ENCODE data around the gene USP15.

USP15 gene

DNA sequence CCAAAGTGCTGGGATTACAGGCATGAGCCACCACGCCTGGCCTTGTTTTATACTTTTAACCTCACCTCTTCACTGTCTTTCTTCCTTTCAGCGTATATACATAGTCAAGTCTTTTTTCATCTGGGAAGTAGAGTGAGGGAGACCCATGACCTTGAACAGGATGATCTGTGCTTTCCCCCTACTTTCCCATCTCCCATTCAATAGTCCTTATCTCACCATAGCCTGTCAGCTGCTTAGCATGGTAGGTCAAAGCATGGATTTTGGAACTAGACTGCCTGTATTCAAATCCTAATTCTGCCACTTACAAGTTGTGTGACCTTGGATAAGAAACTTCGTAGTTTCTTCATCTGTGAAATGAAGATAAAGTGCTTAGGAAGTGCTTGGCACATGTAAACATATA, 110.0 kb downstream of the USP15 start:
- no peak for DNase-seq (ENCODE audit: low spot score)

DNA sequence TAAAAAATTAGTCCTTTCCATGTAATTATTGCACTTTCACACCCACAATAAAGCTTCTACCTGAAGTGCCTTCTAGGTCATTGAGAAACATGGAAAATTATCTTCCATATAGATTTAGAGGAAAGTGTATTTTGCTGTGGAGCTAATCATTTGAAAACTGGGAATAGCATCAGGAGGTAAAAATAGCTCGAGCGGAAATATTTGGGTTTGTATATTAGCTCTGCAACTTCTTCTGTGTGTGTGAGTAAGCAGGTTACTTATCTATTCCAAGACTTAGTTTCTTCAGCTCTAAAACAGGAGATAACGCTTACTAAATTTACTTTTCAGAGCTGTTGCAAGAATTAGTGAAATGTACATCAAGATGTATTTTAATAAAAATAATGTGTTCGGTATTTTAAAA, 111.5 kb downstream of the USP15 start:
- DNase-seq (ENCODE audit: low spot score): no peak

DNA sequence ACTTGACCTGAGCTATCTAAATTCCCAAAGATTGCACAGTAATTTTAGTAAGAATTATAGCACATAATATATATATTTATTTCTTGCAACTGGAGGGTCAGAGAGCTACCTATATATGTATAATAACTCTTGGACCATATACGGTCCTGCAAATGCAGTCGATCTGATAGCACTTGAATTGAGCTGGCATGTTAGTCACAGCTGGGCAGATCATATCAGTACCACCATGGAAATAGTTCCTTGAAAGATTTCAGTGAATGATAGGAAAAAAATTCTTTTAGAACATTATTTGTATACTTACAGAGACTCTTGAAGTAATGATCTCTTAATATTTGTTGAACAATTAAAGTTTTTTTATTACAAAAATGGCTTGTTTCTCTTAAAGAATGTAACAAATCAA, 111.9 kb downstream of the USP15 start:
- DNase-seq (ENCODE audit: low spot score): no peak

DNA sequence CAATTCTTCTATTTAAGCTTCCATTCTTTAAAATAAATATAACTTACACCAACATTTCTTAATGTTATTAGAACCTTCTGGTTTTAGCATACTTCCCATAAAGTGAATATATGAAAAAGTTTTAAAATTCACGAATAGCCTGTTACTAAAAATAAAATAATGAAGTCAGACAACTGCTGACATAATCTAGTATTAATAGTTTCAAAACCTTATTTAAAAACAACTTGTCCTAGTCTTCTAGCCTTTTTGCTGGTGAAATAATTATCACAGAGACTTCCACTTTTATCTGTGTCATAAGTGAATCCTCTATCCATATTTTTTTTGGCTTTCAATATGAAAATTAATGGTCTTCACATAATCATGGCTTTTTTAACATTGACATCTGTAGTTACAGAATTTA, 112.6 kb downstream of the USP15 start:
- DNase-seq (ENCODE audit: low spot score): no peak

DNA sequence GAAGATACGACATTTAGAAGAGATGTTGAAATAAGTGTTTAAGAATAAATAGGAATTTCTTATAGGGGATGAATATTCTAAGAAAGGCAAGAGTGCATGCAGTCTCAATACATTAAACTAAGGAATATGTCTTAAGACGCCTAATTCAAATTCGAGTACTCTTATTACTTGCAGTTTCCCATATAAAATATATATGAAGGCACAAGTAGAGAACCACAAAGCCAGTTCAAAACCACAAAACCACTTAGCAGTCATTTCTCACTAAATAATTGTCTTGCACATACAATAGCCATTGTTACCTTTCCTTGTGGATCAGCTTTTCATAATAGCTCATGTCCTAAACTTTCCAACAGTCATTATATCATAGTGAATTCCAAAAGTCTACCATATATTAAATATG, 115.4 kb downstream of the USP15 start:
- no peak for DNase-seq (ENCODE audit: low spot score)

DNA sequence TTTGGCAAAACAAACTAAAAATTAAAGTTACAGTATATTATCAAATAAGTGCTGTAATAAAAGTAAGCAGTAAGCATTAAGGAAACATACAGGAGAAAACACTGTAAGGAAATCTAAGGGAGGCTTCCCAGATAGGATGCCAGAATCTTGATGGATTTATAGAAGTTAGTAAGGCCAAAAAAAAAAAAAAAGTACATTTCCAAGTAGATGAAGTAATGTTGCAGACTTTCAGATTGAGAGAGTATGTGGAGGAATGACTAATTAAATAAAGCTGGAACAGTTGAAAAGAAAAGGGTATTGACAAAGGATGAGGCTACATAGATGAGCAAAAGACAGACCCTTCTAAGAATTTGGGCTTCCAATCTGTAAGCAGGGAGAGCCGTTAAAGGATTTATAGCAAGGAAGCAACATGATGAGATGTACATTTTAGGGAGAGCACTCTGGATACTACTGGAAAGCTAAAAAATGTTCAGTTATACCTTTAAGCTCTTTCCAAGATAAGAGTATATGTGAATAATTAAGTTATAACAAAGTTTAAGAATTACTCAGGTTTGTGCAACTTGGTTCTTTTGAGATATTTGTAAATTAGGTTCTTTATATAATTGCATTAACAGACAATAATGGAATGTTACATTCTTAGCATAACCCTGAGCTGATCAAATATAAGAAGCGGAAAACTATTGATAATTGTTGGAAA, 119.0 kb downstream of the USP15 start:
- no peak for DNase-seq (ENCODE audit: low spot score)

DNA sequence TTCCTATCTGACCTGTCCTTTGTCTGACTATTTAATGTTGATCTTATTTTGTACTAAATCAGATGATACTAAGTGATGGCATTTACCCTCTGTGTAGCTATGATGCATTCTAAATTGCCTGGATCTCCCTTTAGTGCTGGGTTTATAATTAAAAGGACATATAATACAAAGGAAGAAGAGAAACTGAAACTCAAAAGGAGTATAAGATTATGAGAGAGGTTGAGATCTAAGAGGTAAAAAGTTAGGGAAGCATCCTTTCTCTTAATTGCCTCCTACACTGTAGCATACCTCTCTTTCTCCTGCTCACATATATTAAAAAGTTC, 119.5 kb downstream of the USP15 start:
- DNase-seq (ENCODE audit: low spot score): no peak

DNA sequence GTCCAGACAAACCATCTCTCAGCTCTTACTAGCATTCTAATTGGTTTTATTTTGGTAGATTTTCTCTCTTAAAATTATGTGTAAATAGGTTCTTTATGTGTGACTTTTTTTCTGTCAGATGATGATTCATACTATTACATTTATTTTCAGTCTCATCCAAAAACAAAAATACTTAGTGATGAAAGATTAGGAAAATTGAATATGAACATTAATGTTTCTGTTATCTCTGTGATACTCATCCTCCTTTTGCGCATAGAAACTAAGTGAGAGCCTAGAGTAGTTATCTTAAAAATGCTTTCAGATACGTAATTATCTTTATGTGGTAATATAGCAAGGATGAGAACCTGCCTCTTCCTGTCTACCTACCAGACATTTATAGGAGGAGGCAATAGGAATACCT, 122.3 kb downstream of the USP15 start:
- DNase-seq (ENCODE audit: low spot score): no peak

DNA sequence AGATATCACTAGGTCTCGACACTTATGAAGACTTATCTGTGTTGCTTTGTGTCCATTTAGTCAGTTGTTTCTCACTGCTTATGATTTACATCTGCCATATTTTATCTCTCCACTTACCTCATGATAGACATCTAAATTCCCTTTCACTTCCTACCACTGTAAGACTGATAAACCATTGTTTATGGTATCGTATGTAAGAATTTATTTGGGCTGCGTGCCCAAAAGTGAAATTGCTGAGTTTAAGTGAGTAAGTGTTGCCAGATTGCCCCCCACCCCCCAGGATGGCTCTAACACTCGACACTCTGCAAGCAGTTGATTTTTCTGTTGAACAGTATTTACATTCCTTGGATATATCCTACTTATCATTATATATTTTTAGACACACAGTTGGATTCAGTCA, 136.5 kb downstream of the USP15 start:
- no peak for DNase-seq (ENCODE audit: low spot score)

DNA sequence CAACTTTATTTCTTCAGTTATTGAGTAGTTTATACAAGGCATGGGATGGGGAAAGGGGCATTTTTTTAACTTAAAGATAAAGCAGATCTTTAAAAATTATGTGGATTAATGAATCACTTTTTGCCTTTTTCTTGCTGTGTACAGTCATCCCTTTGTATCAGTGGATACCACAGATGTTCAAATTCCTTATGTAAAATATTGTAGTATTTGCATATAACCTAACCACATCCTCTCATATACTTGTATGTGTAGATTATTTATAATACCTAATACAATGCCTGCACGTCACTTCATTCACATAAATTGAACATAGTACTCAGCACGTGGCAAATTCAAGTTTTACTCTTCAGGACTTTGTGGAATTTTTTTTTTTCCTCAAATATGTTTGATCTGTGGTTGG, 139.9 kb downstream of the USP15 start:
- no peak for DNase-seq (ENCODE audit: low spot score)

DNA sequence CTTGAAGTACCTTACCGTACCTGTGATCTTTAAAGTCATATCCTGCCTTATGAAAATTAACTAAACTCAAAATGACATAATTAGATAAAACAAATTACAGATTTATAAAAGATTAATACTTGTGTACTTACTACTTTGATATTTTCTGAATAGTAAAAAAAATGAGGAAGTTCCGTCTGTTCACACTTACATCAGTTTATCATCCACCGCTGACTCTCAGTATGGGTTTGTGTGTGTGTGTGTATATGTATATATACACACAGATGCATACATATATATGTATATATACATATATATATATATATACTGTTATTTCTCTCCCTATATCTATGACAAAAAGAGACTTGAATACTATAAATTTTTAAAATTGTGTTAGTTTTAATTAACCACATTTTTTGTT, 141.4 kb downstream of the USP15 start:
- DNase-seq (ENCODE audit: low spot score): no peak

DNA sequence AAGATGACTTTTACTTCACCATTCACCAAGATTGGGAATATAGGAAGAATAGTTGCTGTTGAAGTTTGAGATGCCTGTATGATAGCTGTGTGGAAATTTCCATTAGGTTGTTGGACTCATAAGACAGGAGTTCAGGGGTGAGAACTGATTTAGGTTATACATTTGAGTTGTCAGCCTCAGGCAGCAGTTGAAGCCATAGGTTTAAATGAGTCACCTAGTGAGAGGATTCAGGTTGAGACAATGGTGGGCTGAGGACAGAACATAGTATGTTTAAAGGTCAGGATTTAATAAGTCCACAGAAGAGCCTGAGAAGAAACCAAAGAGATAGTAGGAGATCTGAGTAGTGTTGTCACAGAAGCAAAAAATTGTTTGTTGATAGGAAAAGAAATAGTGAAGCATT, 142.8 kb downstream of the USP15 start:
- DNase-seq (ENCODE audit: low spot score): no peak

DNA sequence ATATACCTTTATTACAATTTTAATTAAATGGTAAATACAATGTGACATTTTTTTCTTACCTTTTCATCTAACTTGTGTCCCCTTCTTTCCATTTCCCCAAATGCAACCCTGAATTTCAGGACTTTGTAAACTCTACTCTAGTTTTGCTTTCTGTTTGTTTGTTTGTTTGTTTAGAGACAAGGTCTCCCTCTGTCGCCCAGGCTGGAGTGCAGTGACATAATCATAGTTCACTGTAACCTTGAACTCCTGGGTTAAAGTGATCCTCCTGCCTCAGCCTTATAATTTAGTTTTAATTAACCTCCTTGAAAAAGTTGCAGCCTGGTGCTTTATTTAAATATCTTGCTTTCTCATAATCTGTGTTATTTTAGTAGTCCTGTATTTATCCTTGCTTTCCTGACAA, 147.4 kb downstream of the USP15 start:
- DNase-seq (ENCODE audit: low spot score): no peak

DNA sequence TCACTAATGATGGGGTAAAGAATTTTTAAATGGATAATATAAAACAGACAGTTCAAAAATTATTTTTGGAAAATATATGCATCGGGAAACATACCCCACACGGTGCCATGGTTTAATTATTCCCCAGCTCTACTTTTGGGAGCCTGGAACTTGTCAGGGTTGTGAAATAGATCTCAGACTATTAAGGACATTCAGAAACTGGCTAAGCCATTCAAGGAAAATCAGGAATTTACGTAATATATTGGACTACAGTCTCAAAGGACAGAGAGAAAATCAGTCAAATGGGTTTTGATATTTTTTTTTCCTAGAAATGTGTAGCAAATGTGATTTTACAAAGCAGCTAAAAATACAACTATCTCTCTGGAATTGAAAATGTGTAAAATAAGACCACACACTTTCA, 148.9 kb downstream of the USP15 start:
- DNase-seq (ENCODE audit: low spot score): no peak

DNA sequence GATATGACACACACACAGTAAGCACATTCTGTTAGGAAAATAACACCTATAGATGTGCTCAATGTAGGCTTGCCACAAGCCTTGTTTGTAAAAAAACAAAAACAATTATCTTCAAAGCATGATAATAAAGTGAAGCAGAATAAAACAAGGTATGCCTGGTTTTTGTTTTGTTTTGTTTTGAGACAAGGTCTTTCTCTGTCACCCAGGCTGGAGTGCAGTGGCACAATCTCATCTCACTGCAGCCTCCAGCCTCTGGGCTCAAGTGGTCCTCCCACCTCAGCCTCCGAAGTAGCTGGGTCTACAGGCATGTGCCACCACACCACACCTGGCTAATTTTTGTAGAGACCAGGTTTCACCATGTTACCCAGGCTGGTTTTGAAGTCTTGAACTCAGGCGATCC, 154.0 kb downstream of the USP15 start:
- no peak for DNase-seq (ENCODE audit: low spot score)

DNA sequence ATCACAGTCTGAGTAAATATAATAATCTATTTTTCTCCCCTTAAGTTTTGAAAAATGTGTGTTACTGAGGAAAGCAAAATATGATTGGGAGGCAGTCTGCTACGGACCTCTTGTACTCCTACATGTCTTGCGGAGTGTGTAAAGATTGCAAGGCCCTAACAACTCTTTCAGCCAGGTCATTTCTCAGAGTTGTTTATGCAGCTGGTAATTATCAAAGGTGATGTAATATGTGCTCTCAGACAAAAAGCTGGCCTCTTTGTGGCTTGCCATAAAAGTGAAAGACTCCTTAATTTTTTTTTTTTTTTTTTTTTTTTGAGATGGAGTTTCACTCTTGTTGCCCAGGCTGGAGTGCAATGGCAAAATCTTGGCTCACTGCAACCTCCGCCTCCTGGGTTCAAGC, 165.9 kb downstream of the USP15 start:
- DNase-seq (ENCODE audit: low spot score): no peak

DNA sequence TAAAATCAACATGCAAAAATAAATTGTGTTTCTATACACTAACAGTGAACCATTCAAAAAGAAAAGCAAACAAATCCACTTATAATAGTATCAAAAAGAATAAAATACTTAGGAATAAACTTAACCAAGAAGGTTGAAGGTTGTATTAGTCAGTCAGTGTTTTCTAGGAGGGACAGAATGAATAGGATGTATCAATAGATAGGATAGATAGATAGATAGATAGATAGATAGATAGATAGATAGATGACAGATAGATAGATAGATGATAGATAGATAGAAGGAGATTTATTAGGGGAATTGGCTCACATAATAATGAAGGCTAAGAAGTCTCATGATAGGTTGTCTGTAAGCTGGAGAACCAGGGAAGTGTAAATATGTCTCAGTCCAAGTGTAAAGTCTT, 169.3 kb downstream of the USP15 start:
- DNase-seq (ENCODE audit: low spot score): no peak

DNA sequence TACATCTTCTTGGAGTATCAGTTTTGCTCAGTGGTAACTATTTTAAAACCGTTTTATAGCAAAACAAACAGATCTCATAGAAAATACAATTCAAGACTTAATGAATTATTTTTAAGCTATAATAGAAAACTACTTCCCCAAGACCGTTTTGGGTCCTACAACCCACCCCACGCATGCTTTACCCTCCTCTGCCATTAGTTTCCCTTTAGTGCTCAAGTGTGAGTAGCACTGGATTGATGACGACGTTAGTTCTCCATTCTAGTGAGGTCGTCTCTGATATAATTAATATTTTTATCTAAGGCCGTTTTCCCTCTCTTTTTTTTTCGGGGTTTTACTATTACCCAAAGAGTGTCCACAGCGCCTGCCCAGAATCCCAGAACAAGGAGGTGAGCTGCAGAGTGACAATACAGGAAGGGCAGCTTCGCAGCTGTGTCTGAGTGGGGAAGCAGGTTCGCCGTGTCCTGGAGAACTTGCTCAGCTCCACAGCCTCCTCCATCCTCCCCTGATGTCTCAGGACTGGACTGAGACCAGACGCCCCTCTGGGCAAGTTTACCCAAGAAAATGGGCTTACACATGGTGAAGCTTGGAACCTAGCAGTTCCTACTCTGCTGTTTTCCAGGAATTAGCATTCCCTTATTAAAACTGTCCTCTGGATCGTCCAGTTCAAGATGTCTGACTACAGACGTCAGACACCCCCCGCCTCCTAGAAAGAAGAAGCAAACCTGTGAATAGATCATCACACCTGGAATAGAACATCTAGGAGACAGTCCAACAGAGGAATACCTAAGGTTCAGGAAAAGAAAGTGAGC, 174.5 kb downstream of the USP15 start:
- no peak for DNase-seq (ENCODE audit: low spot score)

DNA sequence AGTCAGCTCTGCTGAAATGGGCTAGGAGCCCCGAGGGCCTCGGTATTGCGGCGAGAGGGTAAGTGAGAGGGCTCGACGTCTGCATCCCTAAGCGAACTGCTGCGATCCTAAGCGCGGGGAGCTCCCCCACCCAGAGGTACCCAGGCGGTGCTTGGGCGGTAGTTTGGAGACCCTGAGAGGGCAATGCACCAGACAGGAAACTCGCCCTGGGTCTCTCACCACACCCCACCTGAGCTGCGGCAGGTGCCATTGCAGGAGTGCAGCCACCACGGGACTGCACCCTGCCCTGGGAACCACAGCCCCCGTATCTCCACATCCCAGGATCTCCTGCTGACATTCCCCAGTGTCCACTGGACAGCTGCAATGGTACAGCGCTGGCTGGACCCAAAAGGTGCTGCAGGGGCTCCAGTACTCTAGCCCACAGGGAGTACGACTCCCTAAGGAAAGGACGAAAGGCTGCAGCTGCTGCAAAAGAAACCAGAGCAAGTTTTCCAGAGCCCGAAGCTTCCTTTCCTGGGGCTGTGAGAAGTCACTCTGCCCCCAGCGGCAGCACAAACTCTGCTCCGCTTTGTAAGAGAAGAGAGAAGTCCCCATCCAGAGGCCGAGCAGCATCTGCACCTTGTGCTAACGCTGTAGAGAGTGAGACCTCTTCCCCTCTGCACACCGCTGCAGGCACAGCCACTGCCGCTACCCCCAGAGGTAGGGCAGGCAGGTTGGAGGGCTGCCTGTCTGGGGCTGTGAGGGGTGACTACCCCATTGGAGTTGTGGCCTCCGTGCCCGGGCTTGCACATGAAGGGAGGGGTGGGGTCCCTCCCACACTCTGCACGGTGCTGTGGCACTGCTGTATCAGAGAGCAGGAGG, 175.3 kb downstream of the USP15 start:
- peak; percentile 46 for DNase-seq (ENCODE audit: low spot score)

DNA sequence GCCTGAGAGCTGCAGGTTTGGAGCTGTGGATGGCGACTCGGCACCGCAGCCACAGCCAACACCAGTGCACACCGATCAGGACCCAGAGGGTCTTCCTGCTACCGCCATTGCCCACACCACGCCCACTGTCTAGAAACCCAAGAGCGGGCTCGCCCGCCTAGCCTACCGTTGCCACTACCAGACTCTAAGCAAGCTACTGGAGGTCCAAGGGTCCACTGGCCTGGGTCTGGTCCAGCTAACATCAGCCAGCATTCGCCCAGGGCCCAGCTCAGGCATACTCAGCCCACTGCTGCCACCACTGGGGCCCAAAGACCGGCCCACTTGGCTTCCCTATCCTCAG, 175.9 kb downstream of the USP15 start:
- DNase-seq (ENCODE audit: low spot score): no peak

DNA sequence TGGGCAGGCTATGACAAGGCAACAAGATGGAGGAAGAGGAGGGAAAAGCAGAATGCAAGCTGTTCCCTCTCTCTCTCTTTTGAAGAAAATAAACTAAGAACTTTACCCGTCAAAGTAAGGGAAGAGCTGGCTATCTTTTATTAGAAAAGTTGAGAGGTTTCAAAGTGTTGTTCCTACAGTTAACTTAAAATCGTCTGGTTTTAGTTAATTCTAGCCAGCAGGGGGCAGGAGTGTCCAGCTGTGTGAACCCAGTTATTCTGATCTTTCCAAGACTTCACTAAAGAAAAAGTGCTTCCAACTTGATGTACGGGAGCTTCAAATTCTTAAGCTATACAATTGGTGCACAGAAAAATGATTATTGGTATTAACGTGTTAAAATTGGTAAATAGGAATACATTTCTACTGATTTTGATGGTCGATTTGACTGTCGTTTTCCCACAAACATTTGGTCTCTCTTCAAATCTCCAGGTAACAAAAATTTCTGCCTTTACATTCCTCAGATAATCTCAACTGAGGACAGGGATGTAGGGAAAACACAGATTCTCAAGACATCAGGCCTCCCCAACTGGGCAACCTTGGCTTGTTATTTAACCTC, 178.0 kb downstream of the USP15 start:
- DNase-seq (ENCODE audit: low spot score): peak; percentile 59

DNA sequence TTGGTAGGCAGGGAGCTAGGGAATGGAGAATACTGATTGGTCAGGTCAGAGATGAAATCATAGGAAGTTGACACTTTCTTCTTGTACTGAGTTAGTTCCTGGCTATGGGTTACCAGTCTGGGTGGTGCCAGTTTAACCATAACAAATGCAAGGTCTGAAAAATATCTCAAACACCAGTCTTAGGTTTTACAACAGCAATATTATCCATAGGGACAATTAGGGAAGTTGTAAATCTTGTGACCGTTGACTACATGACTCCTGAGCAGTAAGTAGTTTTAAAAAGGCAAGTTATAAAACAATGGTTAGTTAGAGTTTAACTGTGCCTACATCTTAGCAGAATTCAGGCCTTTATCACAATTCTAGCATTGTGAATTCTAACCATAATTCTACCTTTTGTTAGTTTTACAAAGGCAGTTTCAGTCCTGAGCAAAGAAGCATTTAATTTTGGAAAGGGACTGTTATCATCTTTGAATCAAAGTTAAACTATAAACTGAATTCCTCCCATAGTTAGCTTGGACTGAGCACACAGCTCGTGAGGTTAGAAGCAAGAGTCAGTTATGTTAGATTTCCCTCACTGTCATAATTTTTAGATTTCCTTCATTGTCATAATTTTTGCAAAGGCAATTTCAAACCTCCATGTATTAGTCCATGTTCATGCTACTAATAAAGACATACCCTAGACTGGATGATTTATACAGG, 186.7 kb downstream of the USP15 start:
- no peak for DNase-seq (ENCODE audit: low spot score)
